Osteocyte (in vitro differentiated cells): ENCODE data around the gene MLLT3. TPM values are rescaled to one million over a fixed set of nuclear protein-coding genes. Genes with fewer than 3 reads are reported as not detected.

Experiments
- DNase-seq: peaks from one replicate; pipeline ENCODE4 v3.0.0; 2021; ENCODE audit warnings: mixed read lengths; ENCODE audit not compliant: unreplicated experiment; ENCODE audit errors: extremely low spot score
- H3K27ac Mint-ChIP-seq: one replicate; pipeline ENCODE4 v1.8.0; 2021; ENCODE audit warnings: mild to moderate bottlenecking, mixed read lengths; ENCODE audit not compliant: unreplicated experiment
- H3K27me3 Mint-ChIP-seq: one replicate; pipeline ENCODE4 v1.8.0; 2021; ENCODE audit warnings: mixed read lengths; ENCODE audit not compliant: unreplicated experiment
- H3K36me3 Mint-ChIP-seq: one replicate; pipeline ENCODE4 v1.8.0; 2021; ENCODE audit warnings: mixed read lengths; ENCODE audit not compliant: unreplicated experiment
- H3K4me1 Mint-ChIP-seq: one replicate; pipeline ENCODE4 v1.8.0; 2021; ENCODE audit warnings: mixed read lengths; ENCODE audit not compliant: unreplicated experiment
- H3K4me3 Mint-ChIP-seq: one replicate; pipeline ENCODE4 v1.8.0; 2021; ENCODE audit warnings: mild to moderate bottlenecking, moderate library complexity, mixed read lengths; ENCODE audit not compliant: unreplicated experiment
- H3K9me3 Mint-ChIP-seq: one replicate; pipeline ENCODE4 v1.8.0; 2021; ENCODE audit warnings: mixed read lengths; ENCODE audit not compliant: unreplicated experiment
- total RNA-seq: library from RNA; stranded (reverse); gene quantifications from 2 replicates; pipeline ENCODE4 v1.2.1, GENCODE V29; 2021
- TF ChIP-seq, protein P1 (sequence below): fragments of 200-600 bp; sonication (generic); IDR thresholded peaks from 2 replicates; pipeline ENCODE4 v1.5.0; 2021; ENCODE audit warnings: antibody characterized with exemption, mild to moderate bottlenecking, moderate library complexity

Gene MLLT3
- total RNA-seq, 1 donor from 2014 or later, result 19.5 TPM

DNA sequence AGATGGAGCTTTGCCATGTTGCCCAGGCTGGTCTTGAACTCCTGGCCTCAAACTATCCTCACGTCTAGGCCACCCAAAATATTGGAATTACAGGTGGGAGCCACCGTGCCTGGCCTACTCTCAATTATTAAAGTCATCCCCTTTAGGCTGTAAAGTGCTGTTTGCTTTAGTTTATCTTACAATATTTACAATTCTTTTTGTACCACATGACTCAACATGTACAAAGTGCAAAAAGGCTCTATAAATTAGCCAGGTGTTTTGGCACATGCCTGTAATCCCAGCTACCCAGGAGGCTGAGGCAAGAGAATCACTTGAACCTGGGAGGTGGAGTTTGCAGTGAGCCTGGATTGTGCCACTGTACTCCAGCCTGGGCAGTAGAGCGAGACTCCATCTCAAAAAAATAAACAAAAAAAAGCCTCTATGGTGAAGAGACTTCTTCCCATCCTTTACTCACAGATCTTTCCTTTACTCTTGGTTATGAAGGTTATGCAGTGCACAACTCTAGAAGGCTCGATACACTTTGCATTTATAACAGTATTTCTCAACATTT lies 28.5 kb upstream of the MLLT3 start:
- TF ChIP-seq, protein P1, sequence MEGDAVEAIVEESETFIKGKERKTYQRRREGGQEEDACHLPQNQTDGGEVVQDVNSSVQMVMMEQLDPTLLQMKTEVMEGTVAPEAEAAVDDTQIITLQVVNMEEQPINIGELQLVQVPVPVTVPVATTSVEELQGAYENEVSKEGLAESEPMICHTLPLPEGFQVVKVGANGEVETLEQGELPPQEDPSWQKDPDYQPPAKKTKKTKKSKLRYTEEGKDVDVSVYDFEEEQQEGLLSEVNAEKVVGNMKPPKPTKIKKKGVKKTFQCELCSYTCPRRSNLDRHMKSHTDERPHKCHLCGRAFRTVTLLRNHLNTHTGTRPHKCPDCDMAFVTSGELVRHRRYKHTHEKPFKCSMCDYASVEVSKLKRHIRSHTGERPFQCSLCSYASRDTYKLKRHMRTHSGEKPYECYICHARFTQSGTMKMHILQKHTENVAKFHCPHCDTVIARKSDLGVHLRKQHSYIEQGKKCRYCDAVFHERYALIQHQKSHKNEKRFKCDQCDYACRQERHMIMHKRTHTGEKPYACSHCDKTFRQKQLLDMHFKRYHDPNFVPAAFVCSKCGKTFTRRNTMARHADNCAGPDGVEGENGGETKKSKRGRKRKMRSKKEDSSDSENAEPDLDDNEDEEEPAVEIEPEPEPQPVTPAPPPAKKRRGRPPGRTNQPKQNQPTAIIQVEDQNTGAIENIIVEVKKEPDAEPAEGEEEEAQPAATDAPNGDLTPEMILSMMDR, result no peak
- Mint-ChIP-seq H3K9me3 (peaks cover 8% of the 10 kb centered on the region), H3K27me3 (peaks cover 5% of the 10 kb centered on the region), H3K27ac (no peak overlapping the region), H3K4me1 (no peaks in the 10 kb centered on the region), H3K4me3 (no peak overlapping the region), H3K36me3 (no peaks in the 10 kb centered on the region)
- no peak for DNase-seq

DNA sequence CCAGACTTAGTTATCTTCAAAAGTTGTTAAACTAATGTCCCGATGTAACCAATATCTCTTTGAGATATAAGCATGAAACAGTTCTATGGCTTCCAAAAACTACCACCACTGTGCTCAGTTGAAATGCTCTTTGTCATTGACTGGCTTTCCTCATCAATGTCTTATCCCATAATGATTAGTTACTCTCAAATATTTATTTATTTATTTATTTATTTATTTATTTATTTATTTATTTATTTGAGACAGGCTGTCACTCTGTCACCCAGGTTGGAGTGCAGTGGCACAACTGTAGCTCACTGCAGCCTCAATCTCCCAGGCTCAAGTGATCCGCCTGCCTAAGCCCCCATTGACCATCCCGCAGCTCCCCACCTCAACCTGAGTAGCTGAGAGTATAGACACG lies 28.0 kb upstream of the MLLT3 start:
- peaks cover 6% of the 10 kb centered on the region for H3K27me3 Mint-ChIP-seq
- H3K36me3 Mint-ChIP-seq, result no peaks in the 10 kb centered on the region
- H3K27ac Mint-ChIP-seq, result no peak overlapping the region
- TF ChIP-seq, protein P1, result no peak
- H3K4me3 Mint-ChIP-seq, result no peak overlapping the region
- no peak for DNase-seq
- no peaks in the 10 kb centered on the region for H3K4me1 Mint-ChIP-seq
- H3K9me3 Mint-ChIP-seq, result peaks cover 8% of the 10 kb centered on the region

DNA sequence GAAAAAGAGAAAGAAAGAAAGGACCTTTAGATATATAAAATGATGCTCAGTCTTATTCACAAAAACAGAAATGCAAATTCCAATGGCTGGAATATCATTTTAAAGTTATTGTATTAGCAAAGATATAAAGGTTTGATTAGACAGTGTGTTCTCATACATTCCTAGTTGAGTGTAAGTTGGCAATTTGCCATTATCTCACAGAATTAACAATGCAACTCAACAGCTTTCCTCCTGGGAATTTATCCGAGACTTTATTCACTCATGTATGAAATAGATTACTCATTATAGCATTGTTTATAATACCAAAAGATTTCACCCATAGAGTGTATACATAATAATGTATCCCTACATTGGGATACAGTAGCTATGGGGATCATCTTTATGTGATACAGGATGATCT lies 27.1 kb upstream of the MLLT3 start:
- Mint-ChIP-seq H3K4me3 (no peak overlapping the region), H3K9me3 (peaks cover 4% of the 10 kb centered on the region), H3K27me3 (peaks cover 6% of the 10 kb centered on the region), H3K4me1 (no peaks in the 10 kb centered on the region), H3K27ac (no peak overlapping the region), H3K36me3 (no peaks in the 10 kb centered on the region)
- no peak for DNase-seq
- TF ChIP-seq, protein P1, result no peak

DNA sequence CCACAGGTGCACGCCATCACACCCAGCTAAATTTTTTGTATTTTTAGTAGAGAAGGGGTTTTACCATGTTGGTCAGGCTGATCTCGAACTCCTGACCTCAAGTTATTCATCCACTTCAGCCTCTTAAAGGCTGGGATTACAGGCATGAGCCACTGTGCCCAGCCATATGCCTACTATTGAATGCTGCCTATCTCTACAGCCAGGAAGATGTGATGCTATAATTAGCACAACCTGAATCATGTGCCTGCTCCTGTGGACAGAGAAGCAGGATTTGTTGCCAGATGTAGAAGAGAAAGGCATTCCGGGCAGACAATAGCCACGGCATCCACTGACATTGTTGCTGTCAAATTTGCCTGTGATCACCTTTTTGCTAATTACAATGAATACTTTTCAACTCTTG lies 24.4 kb upstream of the MLLT3 start:
- H3K36me3 Mint-ChIP-seq, result no peaks in the 10 kb centered on the region
- H3K27ac Mint-ChIP-seq, result no peak overlapping the region
- H3K9me3 Mint-ChIP-seq, result no peaks in the 10 kb centered on the region
- no peak overlapping the region for H3K4me3 Mint-ChIP-seq
- no peaks in the 10 kb centered on the region for H3K4me1 Mint-ChIP-seq
- TF ChIP-seq, protein P1, result no peak
- peaks cover 6% of the 10 kb centered on the region for H3K27me3 Mint-ChIP-seq
- no peak for DNase-seq

DNA sequence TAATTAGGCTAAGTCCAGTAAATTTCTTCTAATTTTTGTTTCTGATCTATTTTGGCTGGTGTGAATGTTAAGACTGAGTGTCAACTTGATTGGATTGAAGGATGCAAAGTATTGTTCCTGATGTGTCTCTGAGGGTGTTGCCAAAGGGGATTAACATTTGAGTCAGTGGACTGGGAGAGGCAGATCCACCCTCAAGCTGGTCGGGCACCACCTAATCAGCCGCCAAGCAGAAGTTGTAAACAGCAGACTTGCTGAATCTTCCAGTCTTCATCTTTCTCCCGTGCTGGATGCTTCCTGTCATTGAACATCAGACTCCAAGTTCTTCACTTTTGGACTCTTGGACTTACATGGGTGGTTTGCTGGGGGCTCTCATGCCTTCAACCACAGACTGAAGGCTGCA lies 21.4 kb upstream of the MLLT3 start:
- no peaks in the 10 kb centered on the region for H3K9me3 Mint-ChIP-seq
- H3K27ac Mint-ChIP-seq, result no peak overlapping the region
- TF ChIP-seq, protein P1, result no peak
- DNase-seq, result no peak
- H3K27me3 Mint-ChIP-seq, result peaks cover 6% of the 10 kb centered on the region
- no peaks in the 10 kb centered on the region for H3K36me3 Mint-ChIP-seq
- H3K4me1 Mint-ChIP-seq, result peaks cover 7% of the 10 kb centered on the region
- no peak overlapping the region for H3K4me3 Mint-ChIP-seq
